Stomach (tissue), 4 donors: ENCODE results near the gene ITK.

Experiments used
- CTCF ChIP-seq, 7 experiments: fragments of 450-650 bp in 4 of 7; fragments of 200-600 bp in 3 of 7; sonication (generic) in 3 of 7; IDR thresholded peaks; one replicate each; pipeline ENCODE4 v1.5.1; 2016 to 2019; ENCODE audit warnings: antibody characterized with exemption in 7 of 7, control low read depth in 2 of 7, mild to moderate bottlenecking in 1 of 7
- EP300 ChIP-seq: sonication (generic); formaldehyde crosslinking; IDR thresholded peaks from one replicate; pipeline ENCODE4 v1.6.1; 2017; ENCODE audit warnings: antibody characterized with exemption
- POLR2A ChIP-seq, 4 donors: fragments of 450-650 bp; IDR thresholded peaks; one replicate each; pipeline ENCODE4 v1.6.1; 2016; ENCODE audit warnings: antibody characterized with exemption in 4 of 4, control low read depth in 2 of 4, mild to moderate bottlenecking in 1 of 4, moderate library complexity in 1 of 4
- POLR2AphosphoS5 ChIP-seq, 3 donors: sonication (generic); formaldehyde crosslinking; IDR thresholded peaks; one replicate each; pipeline ENCODE4 v1.6.1; 2016; ENCODE audit warnings: antibody characterized with exemption in 3 of 3

GRCh38 chr5:157279605-157280239 lies 99.1 kb downstream of the ITK start:
- no peak for TF ChIP-seq CTCF (IDR thresholded peaks at IDR 0.05)
- no peak for TF ChIP-seq POLR2A (IDR thresholded peaks at IDR 0.05)
- no peak for TF ChIP-seq POLR2AphosphoS5 (IDR thresholded peaks at IDR 0.05)
- no peak for TF ChIP-seq EP300
